Activated CD8-positive, alpha-beta memory T cell treated with anti-CD3 and anti-CD28 coated beads, Interleukin-2, amount 50 U/mL, for 1 hour (primary cell): ENCODE results near the gene NOL3.
"Not testable (repeated sequence)": the region's sequence is repeated elsewhere in the genome, so short reads cannot be mapped to it uniquely, and the experiment has no call there.

Experiments
- DNase-seq: peaks from one replicate; pipeline ENCODE4 v3.0.0-alpha.2; 2020; ENCODE audit errors: extremely low read depth

The NOL3 gene

DNA sequence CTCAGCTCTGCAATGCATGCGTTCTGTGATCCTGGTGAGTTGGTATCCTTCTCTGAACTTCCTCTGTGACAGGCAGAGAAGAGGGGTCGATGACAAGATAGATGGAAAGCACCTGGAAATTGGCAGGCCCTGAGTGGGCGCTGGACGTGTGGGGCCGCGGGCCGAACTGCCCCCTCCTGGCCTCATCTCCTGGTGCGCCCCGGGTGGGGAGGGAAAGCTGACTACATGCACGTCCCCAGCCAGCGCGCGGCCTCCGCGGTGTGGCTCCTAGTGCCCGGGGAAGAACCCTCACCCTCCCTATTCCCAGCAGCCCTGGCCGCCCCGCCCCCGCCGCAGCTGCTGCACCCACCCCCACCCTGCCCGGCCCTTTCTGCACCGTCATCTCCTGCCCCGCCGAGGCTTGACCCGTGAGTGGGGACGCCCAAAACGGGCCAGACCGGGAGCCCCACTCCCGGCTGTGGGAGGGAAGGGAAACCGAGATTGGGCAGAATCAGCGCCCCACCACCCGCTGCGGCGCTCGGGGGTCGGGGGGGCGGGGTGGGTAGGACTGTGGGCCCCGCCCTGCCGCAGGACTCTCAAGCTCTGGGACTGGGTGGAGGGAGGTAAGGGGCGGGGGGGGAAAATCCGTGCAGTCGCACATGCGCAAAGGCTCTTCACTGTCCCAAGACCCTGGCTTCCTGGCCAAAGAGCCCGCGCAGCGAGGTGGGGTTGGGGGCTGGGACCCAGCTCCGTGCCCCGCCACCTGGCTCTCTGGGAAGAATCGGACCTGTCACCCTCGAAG is at the start of gene NOL3:
Gene NOL3 (plus strand): TSS at position 371 of the 781 bp plus-strand sequence.
- no peak for DNase-seq

GRCh38 chr16:67122799-67123198 is 47.5 kb upstream of the NOL3 start:
- DNase-seq = not testable (repeated sequence)

GRCh38 chr16:67128417-67128816 is 41.9 kb upstream of the NOL3 start:
- DNase-seq = no peak

- DNase-seq = no peak
Measured at GRCh38 chr16:67128887-67129286, 41.5 kb upstream of the NOL3 start.

DNA sequence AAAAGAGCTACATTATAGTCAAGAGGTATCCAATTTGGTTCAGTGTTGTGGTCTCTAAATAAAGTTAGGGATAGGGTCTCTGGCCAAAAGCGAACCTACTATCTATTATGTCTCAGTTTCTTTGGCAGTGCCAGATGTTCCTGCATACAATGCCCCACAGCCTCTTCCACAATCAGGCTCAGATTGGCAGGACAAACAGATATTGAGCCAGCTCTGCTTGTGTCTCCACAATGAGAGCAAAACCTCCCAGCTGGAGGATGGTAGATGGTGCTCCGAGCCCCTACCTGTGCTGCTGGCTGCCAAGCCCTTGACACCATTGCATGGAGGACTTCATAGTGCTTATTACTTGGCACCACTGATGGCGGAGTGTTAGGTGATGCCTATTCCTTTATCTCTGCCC is 40.9 kb upstream of the NOL3 start:
- no peak for DNase-seq

DNA sequence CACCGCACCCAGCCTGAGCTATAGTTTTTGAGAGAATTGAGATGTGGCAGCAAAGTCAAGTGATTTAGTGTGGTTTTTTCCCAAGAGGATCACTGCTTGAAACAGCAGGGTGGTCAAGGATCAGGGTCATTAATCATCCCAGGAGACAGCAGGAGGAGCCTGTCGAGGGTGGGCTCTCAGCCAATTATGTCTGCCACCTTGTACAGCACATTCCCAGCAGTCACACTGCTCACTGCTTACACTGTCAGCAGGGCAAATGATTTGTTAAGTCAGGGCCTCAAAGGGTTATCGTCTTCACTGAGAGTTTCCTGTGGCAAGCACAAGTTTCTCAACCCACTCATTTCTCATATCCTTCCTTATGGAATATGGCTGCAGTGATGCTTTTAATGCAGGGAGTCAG is 32.7 kb upstream of the NOL3 start:
- DNase-seq = no peak

GRCh38 chr16:67141391-67141790 is 28.9 kb upstream of the NOL3 start:
- no peak for DNase-seq

DNA sequence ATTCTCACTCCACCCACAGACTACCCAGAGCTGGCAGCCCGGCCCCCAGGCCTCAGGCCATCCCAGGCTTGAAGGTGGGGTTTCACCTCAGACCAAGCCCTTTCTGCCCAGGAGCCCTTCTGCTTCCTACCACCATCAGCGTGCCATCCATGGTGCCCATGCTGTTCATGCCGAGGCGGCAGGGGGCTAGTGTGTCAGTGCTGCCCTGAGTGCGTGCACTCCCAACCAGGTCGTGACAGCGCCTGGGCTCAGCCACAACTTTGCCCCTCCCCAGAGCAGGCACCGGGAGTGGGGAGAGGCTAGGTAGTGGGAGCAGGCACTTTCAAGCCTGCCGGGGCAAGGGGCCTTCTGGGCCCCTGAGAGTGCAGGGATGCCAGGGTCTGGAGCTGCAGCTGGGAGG is 28.0 kb upstream of the NOL3 start:
- DNase-seq = no peak

DNA sequence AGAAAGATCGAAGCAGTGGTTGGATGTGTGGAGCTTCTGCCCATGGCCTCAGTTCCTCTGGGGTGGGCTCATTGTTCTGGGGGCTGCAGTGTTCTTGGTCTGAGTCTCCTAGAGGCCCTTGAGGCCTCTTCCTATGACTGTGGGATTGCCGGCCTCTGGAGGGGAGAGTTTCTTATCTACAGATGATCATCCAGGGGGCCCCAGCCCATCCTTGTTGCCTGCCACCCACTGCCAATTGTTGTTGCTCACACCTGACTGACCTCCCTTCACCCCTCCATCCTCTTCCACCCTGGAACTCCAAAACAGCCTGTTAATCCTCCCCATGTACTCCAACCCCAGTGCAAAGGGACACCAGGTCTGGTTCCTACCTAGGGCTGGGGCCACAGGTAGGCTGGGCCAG is 25.4 kb upstream of the NOL3 start:
- DNase-seq = no peak

DNA sequence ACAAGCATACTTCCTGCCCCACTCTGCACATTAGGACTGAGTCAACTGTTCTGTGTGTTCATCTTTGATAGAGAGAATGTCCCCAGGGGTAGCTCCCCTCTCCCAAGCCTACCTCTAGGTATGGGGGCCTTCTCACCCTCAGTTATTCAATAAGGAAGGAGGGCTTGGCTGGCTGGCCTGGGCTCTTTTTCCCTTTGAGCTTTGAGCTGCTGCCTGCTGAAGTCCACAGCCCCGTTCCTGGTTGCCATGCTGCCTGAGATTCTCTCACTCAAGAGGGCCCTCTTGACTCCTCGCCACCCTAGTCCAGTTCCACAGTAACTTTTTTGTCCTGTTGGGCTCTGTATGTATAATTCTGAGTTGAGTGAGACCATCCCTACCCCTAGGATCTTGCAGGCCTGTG is 24.6 kb upstream of the NOL3 start:
- no peak for DNase-seq

GRCh38 chr16:67146523-67147357 is 23.6 kb upstream of the NOL3 start:
- no peak for DNase-seq

- DNase-seq = no peak
Measured at GRCh38 chr16:67147437-67148140, 22.7 kb upstream of the NOL3 start.

- no peak for DNase-seq
Measured at GRCh38 chr16:67148221-67148620, 22.1 kb upstream of the NOL3 start.

DNA sequence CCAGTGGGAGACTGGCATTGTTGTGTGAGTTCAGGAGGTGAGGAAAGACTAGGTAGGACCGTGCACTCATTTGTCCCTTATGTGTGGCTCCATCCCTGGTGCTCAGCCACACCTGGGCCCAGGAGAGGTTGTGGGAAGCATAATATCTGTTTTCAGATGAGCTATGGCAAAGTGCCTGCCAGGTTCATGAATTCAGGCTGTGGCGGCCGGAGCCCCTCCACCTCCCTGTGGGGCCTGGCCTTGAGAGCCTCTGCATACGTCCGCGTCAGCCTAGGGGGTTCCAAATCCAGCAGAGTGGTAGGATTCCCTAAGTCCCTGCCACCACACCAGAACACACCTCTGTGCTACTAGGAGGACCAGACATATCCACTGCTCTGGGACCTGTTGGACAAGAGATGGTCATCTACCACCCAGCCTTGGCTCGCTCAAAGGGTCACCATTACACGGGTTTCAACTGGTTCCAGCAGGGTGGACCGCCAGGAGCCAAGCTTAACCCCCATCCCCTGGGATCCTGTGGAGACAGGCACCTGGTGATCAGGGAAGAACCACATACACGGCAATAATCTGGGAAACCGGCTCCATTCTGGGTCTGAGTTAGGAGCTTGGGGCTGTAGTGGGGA is 21.6 kb upstream of the NOL3 start:
- DNase-seq = no peak

- no peak for DNase-seq
Measured at GRCh38 chr16:67149276-67150046, 20.9 kb upstream of the NOL3 start.

DNA sequence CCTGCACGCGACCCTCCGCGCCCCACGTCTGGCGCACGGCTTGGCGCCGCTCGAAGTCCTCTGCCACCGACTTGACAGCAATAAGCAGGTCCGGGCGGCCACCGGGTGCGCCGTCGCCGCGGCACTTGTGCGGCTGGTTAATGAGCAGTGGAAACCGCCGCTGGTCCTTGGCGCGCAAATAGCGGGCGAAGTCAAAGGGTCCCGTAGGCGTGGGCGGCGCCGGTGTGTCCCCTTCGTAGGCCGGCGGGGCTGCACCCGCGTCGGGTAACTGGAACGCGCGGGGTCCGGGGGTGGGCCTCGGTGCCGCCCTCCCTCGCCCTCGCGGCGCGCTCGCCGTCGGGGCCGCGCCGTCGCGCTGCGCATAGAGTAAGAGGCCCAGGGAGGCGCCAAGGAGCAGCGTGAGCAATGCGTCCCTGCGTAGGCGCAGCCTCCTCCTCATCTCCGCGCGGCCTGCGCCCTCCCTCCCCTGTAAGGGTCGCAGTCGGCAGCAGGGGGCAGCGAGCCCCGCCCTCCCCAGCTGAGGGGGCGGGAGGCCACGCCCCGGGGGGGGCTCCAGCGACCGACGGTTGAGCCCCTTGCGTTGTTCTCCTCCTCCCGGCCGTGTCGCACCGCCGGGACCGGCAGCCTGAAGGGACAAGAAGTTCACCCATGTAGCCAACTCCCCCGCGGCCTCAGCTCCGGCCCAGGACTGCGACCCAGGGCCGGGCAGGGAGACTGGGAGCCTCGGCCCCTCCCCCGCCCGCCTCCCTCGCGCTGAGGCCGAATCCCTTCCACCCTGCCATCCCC is 20.1 kb upstream of the NOL3 start:
- DNase-seq = no peak

- no peak for DNase-seq
Measured at GRCh38 chr16:67150833-67151396, 19.4 kb upstream of the NOL3 start, which contains the start of gene B3GNT9. B3GNT9 (minus strand) TSS chr16:67150998; CDS start chr16:67150485, 513 bp downstream.

DNA sequence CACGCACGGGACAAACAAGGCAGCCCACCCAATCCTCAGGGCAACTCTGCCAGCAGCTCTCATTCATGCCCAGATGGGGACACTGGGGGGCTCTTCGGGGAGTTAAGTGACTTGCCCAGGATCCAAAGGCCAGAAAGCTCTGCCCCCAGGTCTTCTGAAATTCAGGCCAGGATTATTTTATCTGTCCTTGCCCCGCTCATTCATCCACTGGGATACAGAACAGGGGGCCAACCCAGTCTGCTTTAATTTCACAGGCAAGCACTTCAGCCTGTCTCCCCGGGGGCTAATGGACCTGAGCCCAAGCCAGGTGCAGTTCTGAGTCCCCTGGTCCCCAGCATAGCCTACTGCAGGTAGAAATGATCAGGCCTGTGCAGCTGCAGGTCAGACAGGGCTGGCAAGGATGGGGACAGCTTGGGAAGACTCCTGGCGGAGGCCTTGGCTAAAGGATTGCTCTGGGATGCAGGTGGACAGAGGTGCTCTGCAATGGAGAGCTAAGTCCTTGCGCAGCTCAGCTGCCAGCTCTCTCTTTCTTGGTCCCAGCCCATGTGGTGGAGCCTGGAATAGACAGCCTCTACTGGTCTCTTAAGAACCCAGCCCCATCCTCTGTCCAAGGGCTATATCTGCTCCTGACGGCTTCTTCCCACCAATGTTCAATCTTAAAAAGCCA is 18.8 kb upstream of the NOL3 start:
- DNase-seq = no peak

DNA sequence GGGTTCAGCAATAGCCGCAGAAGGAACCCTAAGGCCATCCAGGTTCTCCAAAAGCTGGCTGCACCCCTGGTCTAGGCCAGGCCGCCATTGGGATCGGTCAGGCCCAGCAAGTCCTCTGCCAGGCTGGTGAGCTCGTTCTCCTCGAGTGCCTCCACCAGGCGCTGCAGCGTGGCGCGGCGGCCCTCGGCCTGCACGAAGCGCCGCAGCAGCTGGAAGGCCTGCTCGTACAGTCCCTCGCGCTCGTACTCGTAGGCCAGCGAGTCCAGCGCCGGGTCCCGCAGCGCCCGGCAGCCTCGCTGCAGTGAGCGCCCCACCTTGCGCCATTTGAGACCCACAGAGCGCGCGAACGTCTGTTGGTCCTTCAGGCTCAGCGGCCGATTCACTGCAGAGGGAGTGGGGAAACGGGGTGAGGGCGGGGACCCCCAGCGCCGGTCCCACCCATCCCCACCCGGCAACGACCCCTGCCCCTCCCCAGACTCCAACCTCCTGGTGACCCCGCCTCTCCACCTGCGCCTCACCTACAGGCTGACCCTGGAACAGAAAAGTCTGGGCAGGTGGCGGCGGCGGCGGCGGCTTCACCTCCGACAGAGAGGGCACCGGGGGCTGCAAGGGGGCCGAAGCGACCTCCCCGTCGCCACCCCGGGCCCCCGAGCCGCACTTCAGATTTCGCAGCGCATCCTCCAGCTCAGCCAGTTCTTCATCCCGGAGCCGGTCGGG is 15.6 kb upstream of the NOL3 start:
- no peak for DNase-seq
